Keratinocyte (primary cell): ENCODE measurements around the gene UCN2. TPM values are rescaled to one million over a fixed set of nuclear protein-coding genes. Genes with fewer than 3 reads are reported as not detected.
"Not testable (repeated sequence)": the region's sequence is repeated elsewhere in the genome, so short reads cannot be mapped to it uniquely, and the experiment has no call there.

ENCODE experiments used
- DNase-seq: peaks from one replicate; pipeline ENCODE4 v3.0.0-alpha.2; 2011; ENCODE audit warnings: low read depth, missing footprints, low spot score
- FAIRE-seq: peaks from 2 replicates; lab custom pipeline; 2011; peaks lifted over from hg19 to GRCh38; lab: Jason Lieb, UNC
- H2AFZ ChIP-seq: 2 replicates; pipeline ENCODE4 v1.6.0; 2012; ENCODE audit warnings: low read length, control low read depth, inconsistent platforms; ENCODE audit not compliant: control insufficient read depth
- H3K27ac ChIP-seq: 2 replicates; pipeline ENCODE4 v1.5.1; 2011; ENCODE audit warnings: low read length; ENCODE audit not compliant: control insufficient read depth, insufficient read depth
- H3K27me3 ChIP-seq: 3 replicates; pipeline ENCODE4 v1.6.0; 2011; ENCODE audit warnings: low read length; ENCODE audit not compliant: control insufficient read depth, insufficient read depth; ENCODE audit errors: extremely low read depth
- H3K36me3 ChIP-seq, 2 experiments: 2 replicates in 1 of 2; 3 replicates in 1 of 2; pipeline ENCODE4 v1.5.1; 2011; ENCODE audit warnings: low read length in 2 of 2, mild to moderate bottlenecking in 1 of 2; ENCODE audit not compliant: control insufficient read depth in 2 of 2, insufficient read depth in 2 of 2; ENCODE audit errors: extremely low read depth in 1 of 2
- H3K4me1 ChIP-seq: 3 replicates; pipeline ENCODE4 v1.5.1; 2011; ENCODE audit warnings: low read length; ENCODE audit not compliant: control insufficient read depth, insufficient read depth; ENCODE audit errors: extremely low read depth
- H3K4me2 ChIP-seq: 3 replicates; pipeline ENCODE4 v1.6.0; 2011; ENCODE audit warnings: low read depth, low read length; ENCODE audit not compliant: control insufficient read depth, insufficient read depth; ENCODE audit errors: extremely low read depth
- H3K4me3 ChIP-seq, 3 experiments: fragments of 200-600 bp in 1 of 3; sonication (generic) in 1 of 3; 2 replicates in 2 of 3; 3 replicates in 1 of 3; pipeline ENCODE4 v1.5.1; 2011 to 2016; ENCODE audit warnings: low read length in 3 of 3, mild to moderate bottlenecking in 3 of 3, control low read depth in 2 of 3, inconsistent platforms in 1 of 3, low read depth in 1 of 3, mixed read lengths in 1 of 3, mixed run types in 1 of 3, moderate library complexity in 1 of 3; ENCODE audit not compliant: control insufficient read depth in 2 of 3, insufficient read depth in 2 of 3; ENCODE audit errors: extremely low read depth in 1 of 3
- H3K79me2 ChIP-seq: 2 replicates; pipeline ENCODE4 v1.6.0; 2012; ENCODE audit warnings: low read length; ENCODE audit not compliant: control insufficient read depth, insufficient read depth
- H3K9ac ChIP-seq: 3 replicates; pipeline ENCODE4 v1.6.0; 2011; ENCODE audit warnings: low read length; ENCODE audit not compliant: control insufficient read depth, insufficient read depth; ENCODE audit errors: extremely low read depth
- H3K9me1 ChIP-seq: 3 replicates; pipeline ENCODE4 v1.6.0; 2011; ENCODE audit warnings: low read length; ENCODE audit not compliant: control insufficient read depth, insufficient read depth; ENCODE audit errors: extremely low read depth
- H3K9me3 ChIP-seq: 2 replicates; pipeline ENCODE4 v1.5.1; 2012; ENCODE audit warnings: low read depth, low read length; ENCODE audit not compliant: control insufficient read depth
- H4K20me1 ChIP-seq: 3 replicates; pipeline ENCODE4 v1.6.0; 2011; ENCODE audit warnings: low read length; ENCODE audit not compliant: control insufficient read depth, insufficient read depth; ENCODE audit errors: extremely low read depth
- CTCF ChIP-seq, 3 experiments: IDR thresholded peaks in 1 of 3; conservative IDR thresholded peaks in 1 of 3; optimal IDR thresholded peaks in 1 of 3; 2 replicates in 2 of 3; 3 replicates in 1 of 3; pipeline versions ENCODE3 to v1.5.1; 2011; ENCODE audit warnings: low read length in 3 of 3, mild to moderate bottlenecking in 3 of 3, moderate library complexity in 2 of 3, control low read depth in 1 of 3, inconsistent platforms in 1 of 3; ENCODE audit not compliant: insufficient read depth in 2 of 3; ENCODE audit errors: extremely low read depth in 1 of 3
- EZH2 ChIP-seq: IDR thresholded peaks from one replicate; pipeline ENCODE4 v1.6.1; 2012; ENCODE audit warnings: inconsistent platforms, mild to moderate bottlenecking, low read length, moderate library complexity
- dilution Hi-C: fragments of 300-500 bp; cut with MboI; formaldehyde crosslinking; loops from one replicate; pipeline ENCODE4 v1.7.0; 2020; ENCODE audit warnings: low sequenced_read_pairs; ENCODE audit not compliant: extremely low pct_ligation_motif_present
- polyA plus RNA-seq, 5 experiments: library from polyadenylated mRNA; depleted of rRNA in 3 of 5; stranded (reverse) in 3 of 5; stranded (forward) in 1 of 5; unstranded in 1 of 5; fragments of >200 nt; gene quantifications; 1 replicate in 1 of 5; 2 replicates in 3 of 5; 3 replicates in 1 of 5; pipeline versions ENCODE4 v1.2.1 to v1.2.3, GENCODE V29; 2011 to 2012; ENCODE audit warnings: missing spikeins in 2 of 5, low read depth in 1 of 5, low replicate concordance in 1 of 5

Gene UCN2
- polyA plus RNA-seq, 1 donor (not counting 4 experiments of a cell fraction or from before 2014, with no cell fraction given) = 5.7 TPM

GRCh38 chr3:48532271-48532976, 31.2 kb downstream of the UCN2 start:
- no peaks in the 10 kb centered on the region for H4K20me1 ChIP-seq
- TF ChIP-seq EZH2 = no peak
- no peak for TF ChIP-seq CTCF (optimal IDR thresholded peaks at IDR 0.05 in 1 of 3, IDR thresholded peaks at IDR 0.05 in 1 of 3, conservative IDR thresholded peaks at IDR 0.05 in 1 of 3; ENCODE audit: extremely low read depth in 1 of 3, insufficient read depth in 2 of 3, low read length in 3 of 3)
- H3K9ac ChIP-seq = no peak overlapping the region
- H3K27ac ChIP-seq = no peak overlapping the region
- no peaks in the 10 kb centered on the region for H3K9me1 ChIP-seq
- H3K4me1 ChIP-seq = peaks cover 11% of the 10 kb centered on the region
- FAIRE-seq = no peak
- no peak overlapping the region for H3K4me2 ChIP-seq
- peaks cover 20 to 29% of the 10 kb centered on the region in 2 experiments for H3K36me3 ChIP-seq
- DNase-seq = no peak
- dilution Hi-C loops = no loop called here
- H3K4me3 ChIP-seq = no peak overlapping the region
- H2AFZ ChIP-seq = no peak overlapping the region
- H3K79me2 ChIP-seq = no peaks in the 10 kb centered on the region
- no peaks in the 10 kb centered on the region for H3K27me3 ChIP-seq
- no peaks in the 10 kb centered on the region for H3K9me3 ChIP-seq

- H3K4me1 ChIP-seq, H3K9me3 ChIP-seq, H3K4me3 ChIP-seq, dilution Hi-C loops, FAIRE-seq, H2AFZ ChIP-seq, DNase-seq, H3K9ac ChIP-seq, H3K27ac ChIP-seq, H4K20me1 ChIP-seq, H3K79me2 ChIP-seq, H3K4me2 ChIP-seq, H3K9me1 ChIP-seq, H3K27me3 ChIP-seq: not testable (repeated sequence)
- H3K36me3 ChIP-seq = peaks cover 7 to 22% of the 10 kb centered on the region in 2 experiments
These were observed 32.9 kb downstream of the UCN2 start for GRCh38 chr3:48530701-48531100.

GRCh38 chr3:48528754-48529153, 34.8 kb downstream of the UCN2 start:
- H3K9ac ChIP-seq = no peak overlapping the region
- no peak overlapping the region for H3K4me2 ChIP-seq
- H3K9me1 ChIP-seq = no peaks in the 10 kb centered on the region
- H2AFZ ChIP-seq = no peak overlapping the region
- no peak overlapping the region for H3K27ac ChIP-seq
- no peaks in the 10 kb centered on the region for H3K79me2 ChIP-seq
- dilution Hi-C loops = no loop called here
- no peak for DNase-seq
- no peak overlapping the region for H3K4me3 ChIP-seq
- peaks cover 16 to 17% of the 10 kb centered on the region in 2 experiments for H3K36me3 ChIP-seq
- TF ChIP-seq CTCF (optimal IDR thresholded peaks at IDR 0.05 in 1 of 3, IDR thresholded peaks at IDR 0.05 in 1 of 3, conservative IDR thresholded peaks at IDR 0.05 in 1 of 3; ENCODE audit: extremely low read depth in 1 of 3, insufficient read depth in 2 of 3, low read length in 3 of 3) (no peak), EZH2 (no peak)
- no peaks in the 10 kb centered on the region for H3K27me3 ChIP-seq
- no peak for FAIRE-seq
- no peaks in the 10 kb centered on the region for H4K20me1 ChIP-seq
- H3K4me1 ChIP-seq = no peaks in the 10 kb centered on the region
- no peaks in the 10 kb centered on the region for H3K9me3 ChIP-seq
